Measurements from ENCODE around the gene AGRN.

AGRN gene

DNA sequence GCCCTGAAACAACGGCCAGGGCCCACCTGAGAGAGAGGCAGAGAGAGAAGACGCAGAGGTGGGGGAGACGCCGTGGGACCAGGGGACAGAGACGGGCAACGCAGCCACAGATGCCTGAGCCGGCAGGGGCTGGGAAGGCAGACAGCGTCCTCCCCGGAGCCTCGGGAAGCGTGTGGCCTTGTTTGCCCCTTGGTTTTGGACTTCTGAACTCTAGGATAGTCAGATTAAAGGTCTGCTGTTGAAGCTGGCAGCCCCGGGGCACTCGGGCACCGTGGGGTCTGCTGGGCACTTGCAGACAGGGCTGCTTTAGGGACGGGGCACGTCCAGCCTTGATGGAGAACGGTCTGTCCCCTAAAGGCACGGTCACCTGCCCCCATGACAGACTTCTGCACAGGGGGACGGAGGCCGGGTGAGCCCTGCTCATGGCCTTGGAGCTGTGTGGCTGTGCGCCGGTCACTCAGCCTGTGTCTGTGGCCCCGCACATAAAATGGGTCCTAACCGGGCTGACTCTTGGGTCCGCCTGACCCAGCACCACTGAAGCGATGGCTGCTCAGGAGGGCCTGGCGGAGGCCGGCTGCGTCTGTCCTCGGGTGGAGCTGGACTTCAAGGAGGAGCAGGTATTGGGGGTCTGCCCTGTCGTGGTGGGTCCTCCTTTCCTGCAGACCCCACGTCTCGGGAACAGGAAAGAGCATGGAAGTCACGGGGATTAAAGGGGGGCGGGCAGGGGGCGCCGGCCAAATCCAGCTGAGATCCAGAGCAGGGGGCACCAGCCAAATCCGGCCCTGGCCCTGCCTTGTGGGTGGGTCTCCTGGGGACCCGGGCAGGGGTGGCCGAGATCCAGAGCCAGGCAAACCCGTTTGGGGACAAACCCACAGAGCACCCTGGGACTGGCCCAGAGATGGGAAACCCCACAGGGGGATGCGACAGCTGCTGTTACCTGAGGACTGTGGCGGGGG is 63.8 kb downstream of the AGRN start:
- no CpG with 5 or more reads among the region's 43 CpGs for WGBS (ENCODE audit: extremely low coverage, insufficient coverage, insufficient read length)
- H3K9me3 ChIP-seq (ENCODE audit: insufficient read depth, low read depth, low read length), result no peaks in the 10 kb centered on the region
- H3K4ac ChIP-seq (ENCODE audit: low read depth, low read length), result no peak overlapping the region

DNA sequence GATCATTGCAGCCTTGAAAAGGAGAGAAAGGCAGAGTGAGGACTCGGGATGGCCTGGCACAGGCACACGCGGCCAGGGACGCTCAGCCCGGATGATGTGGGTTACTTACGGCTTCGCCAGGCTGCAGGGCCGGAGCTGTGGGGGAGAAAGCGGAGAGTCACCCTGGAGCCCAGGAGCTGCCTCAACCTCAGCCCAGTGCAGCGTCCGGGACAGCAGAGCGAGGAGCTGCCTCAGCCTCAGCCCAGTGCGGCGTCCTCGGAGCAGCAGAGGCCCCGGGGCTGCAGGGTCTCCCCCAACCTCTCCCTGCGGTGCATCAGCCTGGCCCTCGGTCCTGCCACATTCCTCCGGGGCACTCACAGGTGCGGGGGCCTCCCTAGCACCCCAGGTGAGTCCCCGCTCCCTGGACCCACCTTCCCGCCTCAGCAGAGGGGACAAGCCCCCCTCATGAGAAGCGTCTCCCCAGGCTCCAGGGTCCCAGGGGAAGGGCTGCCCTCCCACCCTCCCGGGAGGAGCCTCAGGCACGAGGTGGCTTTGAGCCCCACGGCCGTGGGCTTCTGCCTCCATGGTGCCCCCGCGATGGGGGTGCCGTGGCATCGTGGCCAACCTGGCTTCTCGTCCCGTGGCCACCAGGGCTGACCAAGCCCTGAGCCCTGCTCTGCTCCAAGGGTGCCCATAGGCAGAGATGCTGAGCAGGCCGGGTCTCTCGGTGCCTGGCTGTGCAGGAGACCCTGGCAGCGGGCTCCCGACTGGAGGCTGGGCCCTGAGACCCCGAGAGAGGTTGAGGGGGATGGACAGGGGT is 64.7 kb downstream of the AGRN start:
- no peak overlapping the region for H4K12ac ChIP-seq (ENCODE audit: low read depth, low read length)
- H3K79me1 ChIP-seq (ENCODE audit: low read length), result peaks cover 14% of the 10 kb centered on the region
- no peak overlapping the region for H3K23ac ChIP-seq (ENCODE audit: low read length)
- no peak overlapping the region for H2AFZ ChIP-seq (ENCODE audit: insufficient read depth, low read length, poor library complexity)
- no peak overlapping the region for H3K4ac ChIP-seq (ENCODE audit: low read depth, low read length)
- H4K91ac ChIP-seq (ENCODE audit: low read depth, low read length), result no peak overlapping the region
- H3K27ac ChIP-seq (ENCODE audit: low read depth, low read length), result no peak overlapping the region
- no peaks in the 10 kb centered on the region for H3K9me3 ChIP-seq (ENCODE audit: insufficient read depth, low read depth, low read length)
- H2BK5ac ChIP-seq (ENCODE audit: low read depth, low read length, poor library complexity), result no peak overlapping the region
- H3K4me3 ChIP-seq (ENCODE audit: low read depth, low read length), result no peak overlapping the region
- no peak overlapping the region for H2BK120ac ChIP-seq (ENCODE audit: insufficient read depth, low read length, poor library complexity)
- no peak overlapping the region for H3K9ac ChIP-seq (ENCODE audit: low read length)
- H3K79me2 ChIP-seq (ENCODE audit: control insufficient read depth, insufficient read depth, low read length, poor library complexity), result peaks cover 10% of the 10 kb centered on the region
- H3K18ac ChIP-seq (ENCODE audit: low read length), result no peak overlapping the region
- peaks cover 14% of the 10 kb centered on the region in 2 experiments for H3K4me1 ChIP-seq (ENCODE audit: control insufficient read depth in 1 of 2, insufficient read depth in 2 of 2, low read length in 2 of 2)
- H2BK12ac ChIP-seq (ENCODE audit: low read length), result no peak overlapping the region
- no peak overlapping the region for H4K8ac ChIP-seq (ENCODE audit: low read depth, low read length)
- H3K4me2 ChIP-seq (ENCODE audit: low read length), result no peak overlapping the region
- no peak for DNase-seq
- no peak overlapping the region for H3K14ac ChIP-seq (ENCODE audit: low read length)
- no peak overlapping the region for H2AK5ac ChIP-seq (ENCODE audit: low read length)
- no CpG with 5 or more reads among the region's 38 CpGs for WGBS (ENCODE audit: extremely low coverage, insufficient coverage, insufficient read length)
- H3K27me3 ChIP-seq (ENCODE audit: insufficient read depth, low read length), result no peaks in the 10 kb centered on the region
- peaks cover 10 to 20% of the 10 kb centered on the region in 2 experiments for H3K36me3 ChIP-seq (ENCODE audit: control insufficient read depth in 1 of 2, insufficient read depth in 2 of 2, low read length in 2 of 2)

More for the DNA sequence above, 63.8 kb downstream of the AGRN start:
- Histone ChIP-seq H3K27me3 (ENCODE audit: insufficient read depth, low read length) (no peaks in the 10 kb centered on the region), H2BK120ac (ENCODE audit: insufficient read depth, low read length, poor library complexity) (no peak overlapping the region), H2BK5ac (ENCODE audit: low read depth, low read length, poor library complexity) (no peak overlapping the region), H3K27ac (ENCODE audit: low read depth, low read length) (no peak overlapping the region), H3K9ac (ENCODE audit: low read length) (no peak overlapping the region), H4K91ac (ENCODE audit: low read depth, low read length) (no peak overlapping the region), H3K79me1 (ENCODE audit: low read length) (peaks cover 15% of the 10 kb centered on the region), H2AK5ac (ENCODE audit: low read length) (no peak overlapping the region), H3K36me3 (ENCODE audit: control insufficient read depth in 1 of 2, insufficient read depth in 2 of 2, low read length in 2 of 2) (peaks cover 10 to 20% of the 10 kb centered on the region in 2 experiments), H2AFZ (ENCODE audit: insufficient read depth, low read length, poor library complexity) (no peak overlapping the region), H4K8ac (ENCODE audit: low read depth, low read length) (no peak overlapping the region), H4K12ac (ENCODE audit: low read depth, low read length) (no peak overlapping the region), H3K18ac (ENCODE audit: low read length) (no peak overlapping the region), H3K23ac (ENCODE audit: low read length) (no peak overlapping the region), H3K14ac (ENCODE audit: low read length) (no peak overlapping the region), H3K79me2 (ENCODE audit: control insufficient read depth, insufficient read depth, low read length, poor library complexity) (peaks cover 10% of the 10 kb centered on the region), H2BK12ac (ENCODE audit: low read length) (no peak overlapping the region), H3K4me1 (ENCODE audit: control insufficient read depth in 1 of 2, insufficient read depth in 2 of 2, low read length in 2 of 2) (peaks cover 14 to 15% of the 10 kb centered on the region in 2 experiments), H3K4me2 (ENCODE audit: low read length) (no peak overlapping the region), H3K4me3 (ENCODE audit: low read depth, low read length) (no peak overlapping the region)
- no peak for DNase-seq

DNA sequence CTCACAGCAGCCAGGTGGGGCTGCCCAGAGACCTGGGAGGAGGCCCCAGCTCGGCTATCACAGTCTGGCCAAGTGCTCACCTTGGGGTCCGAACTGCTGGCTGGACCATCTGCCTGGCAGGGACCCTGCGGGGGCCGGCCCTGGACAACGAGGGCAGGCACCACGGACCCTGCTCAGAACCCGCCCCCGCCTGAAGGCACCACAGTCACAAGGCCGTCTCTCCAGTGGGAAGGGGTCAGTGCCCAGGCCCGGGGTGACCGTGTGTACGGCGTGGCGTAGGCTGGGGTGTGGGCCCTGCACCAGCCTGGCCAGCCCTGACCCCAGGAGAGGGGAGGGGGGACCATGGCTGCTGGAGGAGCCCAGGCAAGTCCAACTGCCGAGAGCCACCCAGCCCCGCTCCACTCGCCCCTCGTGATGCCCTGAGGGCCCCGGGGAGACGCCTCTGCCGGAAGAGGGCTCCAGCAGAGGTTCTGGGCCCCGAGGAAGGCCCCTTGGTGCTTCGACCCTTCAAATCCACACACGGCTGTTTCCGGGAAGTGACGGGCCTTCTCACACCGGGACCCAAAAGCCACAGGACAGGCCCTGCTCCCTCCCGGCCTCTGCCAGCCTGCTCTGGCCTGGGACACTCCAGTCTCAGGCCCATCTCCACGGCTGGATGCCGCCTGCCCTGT is 65.4 kb downstream of the AGRN start:
- H3K4ac ChIP-seq (ENCODE audit: low read depth, low read length), result no peak overlapping the region
- peaks cover 10 to 20% of the 10 kb centered on the region in 2 experiments for H3K36me3 ChIP-seq (ENCODE audit: control insufficient read depth in 1 of 2, insufficient read depth in 2 of 2, low read length in 2 of 2)

More for the DNA sequence above, 65.4 kb downstream of the AGRN start:
- Histone ChIP-seq H3K79me2 (ENCODE audit: control insufficient read depth, insufficient read depth, low read length, poor library complexity) (peaks cover 4% of the 10 kb centered on the region), H2AK5ac (ENCODE audit: low read length) (no peak overlapping the region), H3K4me3 (ENCODE audit: low read depth, low read length) (no peak overlapping the region), H3K23ac (ENCODE audit: low read length) (no peak overlapping the region), H3K14ac (ENCODE audit: low read length) (no peak overlapping the region), H4K12ac (ENCODE audit: low read depth, low read length) (no peak overlapping the region), H4K91ac (ENCODE audit: low read depth, low read length) (no peak overlapping the region), H3K79me1 (ENCODE audit: low read length) (peaks cover 6% of the 10 kb centered on the region), H2BK5ac (ENCODE audit: low read depth, low read length, poor library complexity) (no peak overlapping the region), H3K4me2 (ENCODE audit: low read length) (no peak overlapping the region), H3K27ac (ENCODE audit: low read depth, low read length) (no peak overlapping the region), H3K18ac (ENCODE audit: low read length) (no peak overlapping the region), H2BK120ac (ENCODE audit: insufficient read depth, low read length, poor library complexity) (no peak overlapping the region), H3K9ac (ENCODE audit: low read length) (no peak overlapping the region), H4K8ac (ENCODE audit: low read depth, low read length) (no peak overlapping the region), H3K9me3 (ENCODE audit: insufficient read depth, low read depth, low read length) (no peaks in the 10 kb centered on the region), H2BK12ac (ENCODE audit: low read length) (no peak overlapping the region), H3K4me1 (ENCODE audit: control insufficient read depth in 1 of 2, insufficient read depth in 2 of 2, low read length in 2 of 2) (peaks cover 6 to 7% of the 10 kb centered on the region in 2 experiments), H2AFZ (ENCODE audit: insufficient read depth, low read length, poor library complexity) (no peak overlapping the region), H3K27me3 (ENCODE audit: insufficient read depth, low read length) (no peaks in the 10 kb centered on the region)
- WGBS (ENCODE audit: extremely low coverage, insufficient coverage, insufficient read length), result no CpG with 5 or more reads among the region's 30 CpGs
- no peak for DNase-seq

Measured in trophoblast cell (in vitro differentiated cells and primary cell).